K562 (cell line): ENCODE measurements around the gene CBFA2T2. TPM values are rescaled to one million over a fixed set of nuclear protein-coding genes. Genes with fewer than 3 reads are reported as not detected.

Experiments
- BMI1 ChIP-seq: fragments of 150-350 bp; IDR thresholded peaks from 2 replicates; pipeline ENCODE4 v1.6.1; 2014; ENCODE audit warnings: low read length
- CXXC5 ChIP-seq: fragments of 250-450 bp; sonication (Bioruptor Pico); IDR thresholded peaks from 2 replicates; pipeline ENCODE4 v1.8.0; 2022; ENCODE audit warnings: inconsistent platforms, mild to moderate bottlenecking, moderate library complexity
- E2F1 ChIP-seq: sonication (generic); formaldehyde crosslinking; IDR thresholded peaks from 2 replicates; pipeline ENCODE4 v1.8.1; 2023; ENCODE audit warnings: mild to moderate bottlenecking, missing genetic modification reagents, moderate library complexity
- EP300 ChIP-seq: IDR thresholded peaks from 2 replicates; pipeline ENCODE4 v1.6.1; 2012; ENCODE audit warnings: low read length, improper control_type of control experiment
- ERF ChIP-seq: fragments of 450-650 bp; formaldehyde crosslinking; IDR thresholded peaks from 2 replicates; pipeline ENCODE4 v1.4.0; 2020; ENCODE audit warnings: mild to moderate bottlenecking, mixed read lengths
- FOS ChIP-seq: IDR thresholded peaks from 3 replicates; pipeline ENCODE4 v1.6.1; 2011; ENCODE audit not compliant: insufficient read length; ENCODE audit errors: extremely low read depth
- GABPB1 ChIP-seq: sonication (generic); formaldehyde crosslinking; IDR thresholded peaks from 2 replicates; pipeline ENCODE4 v1.8.0; 2022; ENCODE audit warnings: mild to moderate bottlenecking, missing genetic modification reagents
- HDGF ChIP-seq: fragments of 450-650 bp; IDR thresholded peaks from 2 replicates; pipeline ENCODE4 v1.6.1; 2016
- HMGN3 ChIP-seq: IDR thresholded peaks from 2 replicates; pipeline ENCODE4 v1.6.1; 2011; ENCODE audit warnings: borderline replicate concordance, low read depth, mild to moderate bottlenecking, mixed read lengths, low read length; ENCODE audit not compliant: insufficient read length; ENCODE audit errors: extremely low read depth
- KDM1A ChIP-seq, 2 experiments: fragments of 450-650 bp; IDR thresholded peaks; 2 replicates each; pipeline ENCODE4 v1.6.1; 2016; ENCODE audit warnings: mild to moderate bottlenecking in 2 of 2
- NCOA1 ChIP-seq: fragments of 450-650 bp; IDR thresholded peaks from 2 replicates; pipeline ENCODE4 v1.6.1; 2016; ENCODE audit warnings: low read depth
- NEUROD1 ChIP-seq: fragments of 150-350 bp; IDR thresholded peaks from 2 replicates; pipeline ENCODE4 v1.6.1; 2014; ENCODE audit warnings: borderline replicate concordance, low read length, low read depth; ENCODE audit not compliant: partially characterized antibody
- NFIX ChIP-seq: fragments of 250-450 bp; sonication (Bioruptor Pico); IDR thresholded peaks from 2 replicates; pipeline ENCODE4 v1.4.0; 2020; ENCODE audit warnings: low read depth, mild to moderate bottlenecking, moderate library complexity
- RBM25 ChIP-seq: fragments of 200-400 bp; formaldehyde crosslinking; IDR thresholded peaks from 2 replicates; pipeline ENCODE4 v1.6.1; 2018; ENCODE audit warnings: low read length, low read depth, moderate library complexity; ENCODE audit not compliant: severe bottlenecking
- RNF2 ChIP-seq: sonication (generic); IDR thresholded peaks from 2 replicates; pipeline ENCODE4 v1.6.1; 2016
- SAP30 ChIP-seq: fragments of 200-600 bp; sonication (generic); IDR thresholded peaks from 2 replicates; pipeline ENCODE4 v1.6.1; 2012; ENCODE audit warnings: borderline replicate concordance, low read depth, mild to moderate bottlenecking, moderate library complexity, low read length, control low read depth, inconsistent platforms; ENCODE audit not compliant: insufficient read depth, poor library complexity, severe bottlenecking
- SMAD4 ChIP-seq: fragments of 250-450 bp; sonication (Bioruptor Pico); conservative IDR thresholded peaks from 2 replicates; pipeline ENCODE4 v1.8.0; 2021; ENCODE audit warnings: inconsistent platforms, mild to moderate bottlenecking, moderate library complexity
- TAF1 ChIP-seq: IDR thresholded peaks from 2 replicates; pipeline ENCODE4 v1.6.1; 2011; ENCODE audit warnings: mild to moderate bottlenecking, low read length, moderate library complexity; ENCODE audit not compliant: insufficient read depth, control insufficient read depth, severe bottlenecking; ENCODE audit errors: extremely low read depth
- TAF15 ChIP-seq: fragments of 200-400 bp; formaldehyde crosslinking; IDR thresholded peaks from 2 replicates; pipeline ENCODE4 v1.6.1; 2017; ENCODE audit warnings: mild to moderate bottlenecking, low read depth, low read length, moderate library complexity
- ZBTB7A ChIP-seq: IDR thresholded peaks from 2 replicates; pipeline ENCODE4 v1.6.1; 2011; ENCODE audit warnings: low read depth, mild to moderate bottlenecking, low read length, moderate library complexity, borderline replicate concordance; ENCODE audit not compliant: control insufficient read depth
- ZNF316 ChIP-seq: fragments of 450-650 bp; IDR thresholded peaks from 2 replicates; pipeline ENCODE4 v1.6.1; 2016
- ZNF431 ChIP-seq: sonication (generic); formaldehyde crosslinking; IDR thresholded peaks from 2 replicates; pipeline ENCODE4 v1.8.0; 2022; ENCODE audit warnings: mild to moderate bottlenecking, missing genetic modification reagents
- polyA plus RNA-seq, 8 experiments: library from polyadenylated mRNA; depleted of rRNA in 4 of 8; stranded (reverse) in 5 of 8; unstranded in 3 of 8; fragments of >200 nt; fragmentation: Nextera tagmentation in 2 of 8; fragmentation: Illumina TruSeq in 1 of 8; extraction: Ambion mirVana in 2 of 8; extraction: Trizol in 1 of 8; gene quantifications; 2 replicates each; pipeline versions ENCODE4 v1.2.1 to v1.2.3, GENCODE V29; 2011 to 2014; ENCODE audit warnings: inconsistent platforms in 1 of 8, missing spikeins in 1 of 8
- total RNA-seq, 7 experiments: library from RNA; depleted of rRNA in 6 of 7; stranded (reverse); fragments of >200 nt in 6 of 7; fragmentation: Illumina TruSeq in 2 of 7; extraction: Trizol in 2 of 7; gene quantifications; 2 replicates each; pipeline versions ENCODE4 v1.2.1 to v1.2.3, GENCODE V29; 2011 to 2021; ENCODE audit warnings: low replicate concordance in 1 of 7
- TF ChIP-seq, protein P1 (sequence below): sonication (generic); formaldehyde crosslinking; IDR thresholded peaks from 2 replicates; pipeline ENCODE4 v1.8.0; 2022; ENCODE audit warnings: mild to moderate bottlenecking, missing genetic modification reagents
- TF ChIP-seq, protein P2 (sequence below): fragments of 250-450 bp; sonication (Bioruptor Pico); IDR thresholded peaks from 2 replicates; pipeline ENCODE4 v1.8.0; 2022; ENCODE audit warnings: inconsistent platforms

Gene CBFA2T2
- total and polyA plus RNA-seq, 9 of the 15 experiments (the other 6 are each of a cell fraction or from before 2014, with no cell fraction given), result 0.27 to 9.6 (median 5.8) TPM

- TF ChIP-seq BMI1 (no peak), E2F1 (CRISPR knock-in tag) (peak; percentile 87), KDM1A (IDR thresholded peaks at IDR 0.05) (no peak), TAF15 (no peak), CXXC5 (CRISPR knock-in tag) (peak; percentile 88), ZBTB7A (peak; percentile 38; the same call in 1 of the 2 replicates), ZNF316 (no peak), FOS (peak; percentile 75), EP300 (no peak), HMGN3 (peak; percentile 52), RBM25 (peak; percentile 97), NFIX (CRISPR knock-in tag) (no peak), NCOA1 (peak; percentile 54; the same call in 1 of the 2 replicates), HDGF (peak; percentile 77), SAP30 (peak; percentile 85), GABPB1 (CRISPR knock-in tag) (0 out of 2 replicates have a peak, but pooled peaks have one; percentile 43), RNF2 (peak; percentile 39; the same call in 1 of the 2 replicates), ZNF431 (no peak), SMAD4 (CRISPR knock-in tag) (peak; percentile 53; the same call in 1 of the 2 replicates), ERF (CRISPR knock-in tag) (0 out of 2 replicates have a peak, but pooled peaks have one; percentile 56), NEUROD1 (peak; percentile 80), TAF1 (peak; percentile 54)
- TF ChIP-seq, protein P1, sequence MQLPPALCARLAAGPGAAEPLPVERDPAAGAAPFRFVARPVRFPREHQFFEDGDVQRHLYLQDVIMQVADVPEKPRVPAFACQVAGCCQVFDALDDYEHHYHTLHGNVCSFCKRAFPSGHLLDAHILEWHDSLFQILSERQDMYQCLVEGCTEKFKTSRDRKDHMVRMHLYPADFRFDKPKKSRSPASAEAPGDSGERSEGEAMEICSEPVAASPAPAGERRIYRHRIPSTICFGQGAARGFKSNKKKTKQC (CRISPR knock-in tag), result 0 out of 2 replicates have a peak, but pooled peaks have one; percentile 46
- TF ChIP-seq, protein P2, sequence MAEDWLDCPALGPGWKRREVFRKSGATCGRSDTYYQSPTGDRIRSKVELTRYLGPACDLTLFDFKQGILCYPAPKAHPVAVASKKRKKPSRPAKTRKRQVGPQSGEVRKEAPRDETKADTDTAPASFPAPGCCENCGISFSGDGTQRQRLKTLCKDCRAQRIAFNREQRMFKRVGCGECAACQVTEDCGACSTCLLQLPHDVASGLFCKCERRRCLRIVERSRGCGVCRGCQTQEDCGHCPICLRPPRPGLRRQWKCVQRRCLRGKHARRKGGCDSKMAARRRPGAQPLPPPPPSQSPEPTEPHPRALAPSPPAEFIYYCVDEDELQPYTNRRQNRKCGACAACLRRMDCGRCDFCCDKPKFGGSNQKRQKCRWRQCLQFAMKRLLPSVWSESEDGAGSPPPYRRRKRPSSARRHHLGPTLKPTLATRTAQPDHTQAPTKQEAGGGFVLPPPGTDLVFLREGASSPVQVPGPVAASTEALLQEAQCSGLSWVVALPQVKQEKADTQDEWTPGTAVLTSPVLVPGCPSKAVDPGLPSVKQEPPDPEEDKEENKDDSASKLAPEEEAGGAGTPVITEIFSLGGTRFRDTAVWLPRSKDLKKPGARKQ (CRISPR knock-in tag), result no peak
These were observed 196.4 kb downstream of the CBFA2T2 start, which contains the start of gene E2F1 (continued) for GRCh38 chr20:33686100-33686983.
